ENCODE results near the gene HACD2.
"Not testable (repeated sequence)": the region's sequence is repeated elsewhere in the genome, so short reads cannot be mapped to it uniquely, and the experiment has no call there.

Gene HACD2

DNA sequence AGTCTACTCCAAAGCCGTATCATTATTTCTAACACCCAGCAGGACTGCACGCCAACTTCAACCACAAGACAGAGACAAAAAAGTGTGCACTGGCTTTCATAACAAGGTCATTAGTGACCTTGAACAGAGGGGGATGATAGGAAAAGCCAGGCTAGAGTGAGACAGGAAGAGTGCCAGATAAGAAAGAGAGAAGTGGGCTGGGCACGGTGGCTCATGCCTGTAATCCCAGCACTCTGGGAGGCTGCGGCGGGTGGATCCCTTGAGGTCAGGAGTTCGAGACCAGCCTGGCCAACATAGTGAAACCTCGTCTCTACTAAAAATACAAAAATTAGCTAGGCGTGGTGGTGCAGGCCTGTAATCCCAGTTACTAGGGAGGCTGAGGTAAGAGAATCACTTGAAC is 97.8 kb downstream of the HACD2 start:
- H3K27ac ChIP-seq (ENCODE audit: insufficient read depth, low read depth, low read length, poor library complexity, severe bottlenecking); H3K4me3 ChIP-seq (ENCODE audit: insufficient read depth, low read depth, low read length); H3K36me3 ChIP-seq (ENCODE audit: control insufficient read depth, insufficient read depth, low read length); H3K4me1 ChIP-seq (ENCODE audit: control insufficient read depth, insufficient read depth, low read length); H3K27me3 ChIP-seq (ENCODE audit: control insufficient read depth, insufficient read depth, low read length, poor library complexity, severe bottlenecking); H3K9me3 ChIP-seq (ENCODE audit: control insufficient read depth, low read length): not testable (repeated sequence)
- whole genome bisulfite sequencing, 2 experiments = 89 to 94% methylated on average over 8 of the region's 8 CpGs

DNA sequence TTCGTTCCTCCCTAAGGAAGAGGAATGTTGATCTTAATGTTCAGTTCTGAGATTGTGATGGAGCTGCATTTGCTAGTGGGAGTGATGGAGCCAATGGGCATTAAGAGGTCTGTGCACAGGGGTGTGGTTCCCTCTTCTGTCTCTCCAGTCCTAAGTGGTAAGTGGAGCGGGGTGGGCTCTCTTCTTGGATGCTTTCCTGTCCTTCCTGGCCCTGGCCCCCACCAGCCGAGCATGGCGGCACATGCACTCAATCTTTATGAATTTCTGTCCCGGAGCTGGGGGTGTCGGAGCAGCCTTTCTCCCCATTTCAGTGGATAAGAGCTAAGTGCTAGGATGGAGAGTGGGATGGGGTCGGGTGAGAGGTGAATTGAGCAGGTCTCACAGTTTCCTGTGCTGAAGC is 98.4 kb downstream of the HACD2 start:
- Histone ChIP-seq H3K9me3 (ENCODE audit: control insufficient read depth, low read length) (no peaks in the 10 kb centered on the region), H3K4me3 (ENCODE audit: insufficient read depth, low read depth, low read length) (no peak overlapping the region), H3K4me1 (ENCODE audit: control insufficient read depth, insufficient read depth, low read length) (no peaks in the 10 kb centered on the region), H3K27ac (ENCODE audit: insufficient read depth, low read depth, low read length, poor library complexity, severe bottlenecking) (no peak overlapping the region), H3K36me3 (ENCODE audit: control insufficient read depth, insufficient read depth, low read length) (no peaks in the 10 kb centered on the region), H3K27me3 (ENCODE audit: control insufficient read depth, insufficient read depth, low read length, poor library complexity, severe bottlenecking) (no peaks in the 10 kb centered on the region)
- whole genome bisulfite sequencing, 2 experiments = 87 to 93% methylated on average over 6 to 7 of the region's 7 CpGs

GRCh38 chr3:123485551-123485950 is 99.3 kb downstream of the HACD2 start:
- Histone ChIP-seq H3K9me3 (ENCODE audit: control insufficient read depth, low read length) (no peaks in the 10 kb centered on the region), H3K27ac (ENCODE audit: insufficient read depth, low read depth, low read length, poor library complexity, severe bottlenecking) (no peak overlapping the region), H3K27me3 (ENCODE audit: control insufficient read depth, insufficient read depth, low read length, poor library complexity, severe bottlenecking) (no peaks in the 10 kb centered on the region), H3K36me3 (ENCODE audit: control insufficient read depth, insufficient read depth, low read length) (no peaks in the 10 kb centered on the region), H3K4me1 (ENCODE audit: control insufficient read depth, insufficient read depth, low read length) (no peaks in the 10 kb centered on the region), H3K4me3 (ENCODE audit: insufficient read depth, low read depth, low read length) (no peak overlapping the region)
- 84 to 92% methylated on average over 4 of the region's 4 CpGs for WGBS, 2 experiments

GRCh38 chr3:123483146-123483545 is 101.7 kb downstream of the HACD2 start:
- H3K27me3 ChIP-seq (ENCODE audit: control insufficient read depth, insufficient read depth, low read length, poor library complexity, severe bottlenecking) = no peaks in the 10 kb centered on the region
- no peaks in the 10 kb centered on the region for H3K36me3 ChIP-seq (ENCODE audit: control insufficient read depth, insufficient read depth, low read length)
- no peak overlapping the region for H3K4me3 ChIP-seq (ENCODE audit: insufficient read depth, low read depth, low read length)
- no peaks in the 10 kb centered on the region for H3K9me3 ChIP-seq (ENCODE audit: control insufficient read depth, low read length)
- H3K4me1 ChIP-seq (ENCODE audit: control insufficient read depth, insufficient read depth, low read length) = no peaks in the 10 kb centered on the region
- 95% methylated on average over 6 of the region's 6 CpGs for WGBS, 2 experiments
- H3K27ac ChIP-seq (ENCODE audit: insufficient read depth, low read depth, low read length, poor library complexity, severe bottlenecking) = no peak overlapping the region

DNA sequence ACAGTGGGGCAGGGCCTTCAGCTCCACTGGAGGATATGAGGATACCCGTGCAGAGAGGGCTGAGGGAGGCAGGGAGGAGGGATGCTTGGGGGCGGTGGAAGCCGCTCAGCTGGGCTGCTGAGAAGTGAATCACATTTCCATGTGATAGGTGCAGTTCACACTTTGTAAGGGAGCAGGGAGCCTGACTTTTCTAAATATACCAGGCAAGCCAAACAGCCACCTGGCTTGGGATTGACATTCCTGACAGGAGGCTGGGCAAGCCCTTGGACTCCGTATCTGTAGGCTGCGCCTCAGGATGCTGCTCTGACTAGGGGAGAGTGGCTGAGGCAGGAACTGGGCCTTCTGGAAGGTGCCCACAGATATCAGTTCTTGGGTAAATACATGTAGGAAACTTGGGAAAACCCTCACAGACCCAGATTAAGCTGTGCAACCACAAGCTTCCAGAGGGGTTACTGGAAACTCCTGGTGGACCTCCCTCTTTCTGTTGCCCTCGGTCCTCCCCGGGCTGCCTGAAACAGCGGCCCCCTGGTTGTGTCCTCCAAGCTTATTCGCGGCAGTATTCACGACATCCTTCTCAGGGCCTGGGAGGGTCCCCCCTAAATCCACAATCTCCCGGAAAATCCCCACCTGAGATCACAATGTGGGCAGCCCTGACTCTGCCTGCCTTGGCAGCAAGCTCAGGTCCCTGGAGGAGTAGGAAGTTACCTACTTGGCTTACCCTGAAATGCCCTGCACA is 103.0 kb downstream of the HACD2 start:
- Histone ChIP-seq H3K27ac (ENCODE audit: insufficient read depth, low read depth, low read length, poor library complexity, severe bottlenecking) (no peak overlapping the region), H3K4me3 (ENCODE audit: insufficient read depth, low read depth, low read length) (no peak overlapping the region)
- WGBS, 2 experiments = 88 to 89% methylated on average over 12 of the region's 12 CpGs

GRCh38 chr3:123481071-123481470 is 103.8 kb downstream of the HACD2 start:
- H3K4me1 ChIP-seq (ENCODE audit: control insufficient read depth, insufficient read depth, low read length) = no peaks in the 10 kb centered on the region
- 94 to 96% methylated on average over 7 of the region's 7 CpGs for WGBS, 2 experiments
- no peaks in the 10 kb centered on the region for H3K27me3 ChIP-seq (ENCODE audit: control insufficient read depth, insufficient read depth, low read length, poor library complexity, severe bottlenecking)
- H3K4me3 ChIP-seq (ENCODE audit: insufficient read depth, low read depth, low read length) = no peak overlapping the region
- H3K36me3 ChIP-seq (ENCODE audit: control insufficient read depth, insufficient read depth, low read length) = no peaks in the 10 kb centered on the region
- no peak overlapping the region for H3K27ac ChIP-seq (ENCODE audit: insufficient read depth, low read depth, low read length, poor library complexity, severe bottlenecking)
- no peaks in the 10 kb centered on the region for H3K9me3 ChIP-seq (ENCODE audit: control insufficient read depth, low read length)

More for the DNA sequence above, 103.0 kb downstream of the HACD2 start:
- no peaks in the 10 kb centered on the region for H3K4me1 ChIP-seq (ENCODE audit: control insufficient read depth, insufficient read depth, low read length)
- H3K9me3 ChIP-seq (ENCODE audit: control insufficient read depth, low read length) = no peaks in the 10 kb centered on the region
- no peaks in the 10 kb centered on the region for H3K27me3 ChIP-seq (ENCODE audit: control insufficient read depth, insufficient read depth, low read length, poor library complexity, severe bottlenecking)
- H3K36me3 ChIP-seq (ENCODE audit: control insufficient read depth, insufficient read depth, low read length) = no peaks in the 10 kb centered on the region

DNA sequence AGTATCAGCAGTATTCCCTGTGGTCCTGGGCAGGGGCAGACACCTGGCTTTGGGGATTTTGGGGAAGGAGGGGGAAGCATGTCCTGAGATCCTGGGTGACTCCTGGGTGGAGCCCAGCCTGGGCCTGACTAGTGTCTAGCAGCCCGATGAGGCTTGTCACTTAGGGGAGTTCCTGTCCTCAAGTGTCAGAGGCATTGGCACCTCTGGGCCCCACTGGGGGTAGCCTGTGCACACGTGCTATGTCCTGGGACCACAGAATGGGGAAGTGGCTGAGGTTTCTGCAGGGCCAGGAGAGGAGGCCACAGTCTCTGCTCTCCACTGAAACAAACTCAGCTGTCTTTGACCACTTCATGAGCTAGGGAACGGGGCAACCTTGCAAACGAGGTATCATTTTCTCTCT is 104.4 kb downstream of the HACD2 start:
- no peak overlapping the region for H3K4me3 ChIP-seq (ENCODE audit: insufficient read depth, low read depth, low read length)

GRCh38 chr3:123479891-123480290 is 105.0 kb downstream of the HACD2 start:
- no peaks in the 10 kb centered on the region for H3K36me3 ChIP-seq (ENCODE audit: control insufficient read depth, insufficient read depth, low read length)
- no peaks in the 10 kb centered on the region for H3K4me1 ChIP-seq (ENCODE audit: control insufficient read depth, insufficient read depth, low read length)
- no peaks in the 10 kb centered on the region for H3K27me3 ChIP-seq (ENCODE audit: control insufficient read depth, insufficient read depth, low read length, poor library complexity, severe bottlenecking)
- H3K27ac ChIP-seq (ENCODE audit: insufficient read depth, low read depth, low read length, poor library complexity, severe bottlenecking) = no peak overlapping the region
- H3K4me3 ChIP-seq (ENCODE audit: insufficient read depth, low read depth, low read length) = no peak overlapping the region
- H3K9me3 ChIP-seq (ENCODE audit: control insufficient read depth, low read length) = no peaks in the 10 kb centered on the region
- WGBS, 2 experiments = 94 to 95% methylated on average over 10 of the region's 10 CpGs

More for the DNA sequence above, 104.4 kb downstream of the HACD2 start:
- WGBS, 2 experiments = 92 to 93% methylated on average over 4 of the region's 4 CpGs
- H3K27ac ChIP-seq (ENCODE audit: insufficient read depth, low read depth, low read length, poor library complexity, severe bottlenecking) = no peak overlapping the region
- no peaks in the 10 kb centered on the region for H3K9me3 ChIP-seq (ENCODE audit: control insufficient read depth, low read length)
- H3K27me3 ChIP-seq (ENCODE audit: control insufficient read depth, insufficient read depth, low read length, poor library complexity, severe bottlenecking) = no peaks in the 10 kb centered on the region
- no peaks in the 10 kb centered on the region for H3K36me3 ChIP-seq (ENCODE audit: control insufficient read depth, insufficient read depth, low read length)
- H3K4me1 ChIP-seq (ENCODE audit: control insufficient read depth, insufficient read depth, low read length) = no peaks in the 10 kb centered on the region

- 42 to 48% methylated on average over 2 of the region's 2 CpGs for WGBS, 2 experiments
Observed at GRCh38 chr3:123478314-123478713, 106.5 kb downstream of the HACD2 start.

GRCh38 chr3:123476967-123477750 is 107.7 kb downstream of the HACD2 start:
- 91 to 93% methylated on average over 15 of the region's 15 CpGs for WGBS, 2 experiments
- Histone ChIP-seq H3K36me3 (ENCODE audit: control insufficient read depth, insufficient read depth, low read length) (no peaks in the 10 kb centered on the region), H3K27me3 (ENCODE audit: control insufficient read depth, insufficient read depth, low read length, poor library complexity, severe bottlenecking) (no peaks in the 10 kb centered on the region), H3K4me1 (ENCODE audit: control insufficient read depth, insufficient read depth, low read length) (no peaks in the 10 kb centered on the region), H3K9me3 (ENCODE audit: control insufficient read depth, low read length) (no peaks in the 10 kb centered on the region), H3K27ac (ENCODE audit: insufficient read depth, low read depth, low read length, poor library complexity, severe bottlenecking) (no peak overlapping the region), H3K4me3 (ENCODE audit: insufficient read depth, low read depth, low read length) (no peak overlapping the region)

More at GRCh38 chr3:123478314-123478713, 106.5 kb downstream of the HACD2 start:
- no peaks in the 10 kb centered on the region for H3K9me3 ChIP-seq (ENCODE audit: control insufficient read depth, low read length)
- no peaks in the 10 kb centered on the region for H3K4me1 ChIP-seq (ENCODE audit: control insufficient read depth, insufficient read depth, low read length)
- no peak overlapping the region for H3K4me3 ChIP-seq (ENCODE audit: insufficient read depth, low read depth, low read length)
- H3K27me3 ChIP-seq (ENCODE audit: control insufficient read depth, insufficient read depth, low read length, poor library complexity, severe bottlenecking) = no peaks in the 10 kb centered on the region
- no peaks in the 10 kb centered on the region for H3K36me3 ChIP-seq (ENCODE audit: control insufficient read depth, insufficient read depth, low read length)
- no peak overlapping the region for H3K27ac ChIP-seq (ENCODE audit: insufficient read depth, low read depth, low read length, poor library complexity, severe bottlenecking)
